ENCODE results near the gene GTSF1L. TPM values are rescaled to one million over a fixed set of nuclear protein-coding genes. Genes with fewer than 3 reads are reported as not detected.
A peak's percentile ranks its signal among the peaks of the same experiment; 100 is the strongest.

Gene GTSF1L
- total RNA-seq, 2 experiments from 2014 or later: not detected

- no peaks in the 10 kb centered on the region for H3K27me3 Mint-ChIP-seq
- no peak for ATAC-seq
- intact Hi-C loops (cut with micrococcal nuclease): no loop called here
- no peak overlapping the region for H3K4me3 Mint-ChIP-seq
- ChIA-PET POLR2A (no interaction called here), CTCF (no interaction called here)
- H3K27ac Mint-ChIP-seq: no peak overlapping the region
- no peak for DNase-seq
- no peak for TF ChIP-seq CTCF (IDR thresholded peaks at IDR 0.05)
- peaks cover 12% of the 10 kb centered on the region for H3K4me1 Mint-ChIP-seq (ENCODE audit: low read depth)
- peaks cover 48% of the 10 kb centered on the region for H3K36me3 Mint-ChIP-seq (ENCODE audit: low read depth)
- no peaks in the 10 kb centered on the region for H3K9me3 Mint-ChIP-seq
These were observed 26.2 kb downstream of the GTSF1L start for GRCh38 chr20:43700627-43701026.

GRCh38 chr20:43699941-43700565, 26.7 kb downstream of the GTSF1L start:
- Mint-ChIP-seq H3K4me1 (ENCODE audit: low read depth) (peaks cover 12% of the 10 kb centered on the region), H3K4me3 (no peak overlapping the region), H3K27ac (no peak overlapping the region), H3K9me3 (no peaks in the 10 kb centered on the region), H3K27me3 (no peaks in the 10 kb centered on the region), H3K36me3 (ENCODE audit: low read depth) (peaks cover 48% of the 10 kb centered on the region)
- DNase-seq (no peak), ATAC-seq (no peak)
- POLR2A ChIA-PET: no interaction called here
- TF ChIP-seq CTCF (IDR thresholded peaks at IDR 0.05): no peak
- CTCF ChIA-PET: no interaction called here
- intact Hi-C loops (cut with micrococcal nuclease): no loop called here

GRCh38 chr20:43695571-43695970, 31.2 kb downstream of the GTSF1L start:
- intact Hi-C loops (cut with micrococcal nuclease): no loop called here
- no peak for TF ChIP-seq CTCF (IDR thresholded peaks at IDR 0.05)
- ChIA-PET CTCF (no interaction called here), POLR2A (interaction anchor here (0.7 kb wide), 1 partner anchor 122 kb away, joined by 3 read pairs; no protein-coding TSS in a partner anchor)
- Mint-ChIP-seq H3K27ac (no peak overlapping the region), H3K4me1 (ENCODE audit: low read depth) (peaks cover 12% of the 10 kb centered on the region), H3K9me3 (no peaks in the 10 kb centered on the region), H3K36me3 (ENCODE audit: low read depth) (peaks cover 41% of the 10 kb centered on the region), H3K4me3 (no peak overlapping the region), H3K27me3 (no peaks in the 10 kb centered on the region)
- DNase-seq (no peak), ATAC-seq (no peak)

GRCh38 chr20:43694763-43695162, 32.0 kb downstream of the GTSF1L start:
- DNase-seq (no peak), ATAC-seq (no peak)
- ChIA-PET CTCF (no interaction called here), POLR2A (no interaction called here)
- Mint-ChIP-seq H3K4me3 (no peak overlapping the region), H3K27ac (no peak overlapping the region), H3K36me3 (ENCODE audit: low read depth) (peaks cover 35% of the 10 kb centered on the region), H3K27me3 (no peaks in the 10 kb centered on the region), H3K4me1 (ENCODE audit: low read depth) (peaks cover 5% of the 10 kb centered on the region), H3K9me3 (no peaks in the 10 kb centered on the region)
- intact Hi-C loops (cut with micrococcal nuclease): no loop called here
- TF ChIP-seq CTCF (IDR thresholded peaks at IDR 0.05): no peak

- Mint-ChIP-seq H3K36me3 (ENCODE audit: low read depth) (peaks cover 39% of the 10 kb centered on the region), H3K4me3 (no peak overlapping the region), H3K9me3 (no peaks in the 10 kb centered on the region), H3K27ac (no peak overlapping the region), H3K4me1 (ENCODE audit: low read depth) (peaks cover 6% of the 10 kb centered on the region), H3K27me3 (no peaks in the 10 kb centered on the region)
- intact Hi-C loops (cut with micrococcal nuclease): no loop called here
- ATAC-seq (peak; percentile 75), DNase-seq (peak; percentile 79)
- peak; percentile 79 for TF ChIP-seq CTCF (IDR thresholded peaks at IDR 0.05)
- CTCF ChIA-PET: interaction anchor here (0.7 to 3.3 kb wide), 16 partner anchors 10 to 388 kb away, joined by 3 to 31 read pairs (median 3); no protein-coding TSS in a partner anchor
- POLR2A ChIA-PET: no interaction called here
These were observed 34.8 kb downstream of the GTSF1L start for GRCh38 chr20:43691928-43692524.

Measured in activated CD8-positive, alpha-beta T cell treated with anti-CD3 and anti-CD28 coated beads for 36 hours (primary cell).